GM12878 (cell line): ENCODE measurements around the gene CTSO. TPM values are rescaled to one million over a fixed set of nuclear protein-coding genes. Genes with fewer than 3 reads are reported as not detected.

Source experiments
- BRCA1 ChIP-seq: IDR thresholded peaks from 2 replicates; pipeline ENCODE4 v1.6.1; 2011; ENCODE audit warnings: low read depth, low read length, improper control_type of control experiment
- CHD1 ChIP-seq: IDR thresholded peaks from 2 replicates; pipeline ENCODE4 v1.6.1; 2012; ENCODE audit warnings: low read depth, low read length, improper control_type of control experiment
- CTCF ChIP-seq, 3 experiments: IDR thresholded peaks in 2 of 3; conservative IDR thresholded peaks in 1 of 3; 2 replicates each; pipeline ENCODE4 v1.5.1; 2011; ENCODE audit warnings: low read depth in 3 of 3, low read length in 3 of 3, mild to moderate bottlenecking in 3 of 3, control low read depth in 2 of 3, moderate library complexity in 2 of 3, inconsistent platforms in 1 of 3, mixed read lengths in 1 of 3; ENCODE audit not compliant: control insufficient read depth in 2 of 3, insufficient read depth in 1 of 3; ENCODE audit errors: extremely low read depth in 1 of 3
- GATAD2B ChIP-seq: fragments of 450-650 bp; conservative IDR thresholded peaks from 2 replicates; pipeline ENCODE4 v1.6.1; 2017; ENCODE audit warnings: low read depth, mild to moderate bottlenecking, moderate library complexity
- MTA2 ChIP-seq: fragments of 450-650 bp; IDR thresholded peaks from 2 replicates; pipeline ENCODE4 v1.6.1; 2016; ENCODE audit warnings: low read depth, mild to moderate bottlenecking, moderate library complexity
- MTA3 ChIP-seq: IDR thresholded peaks from 2 replicates; pipeline ENCODE4 v1.6.1; 2012; ENCODE audit warnings: low read length, inconsistent platforms, borderline replicate concordance
- POLR2A ChIP-seq: IDR thresholded peaks from 2 replicates; pipeline ENCODE4 v1.6.1; 2011; ENCODE audit warnings: low read depth, mild to moderate bottlenecking, low read length
- RCOR1 ChIP-seq: conservative IDR thresholded peaks from 2 replicates; pipeline ENCODE4 v1.6.1; 2012; ENCODE audit warnings: low read depth, low read length, improper control_type of control experiment
- SMARCA5 ChIP-seq: fragments of 450-650 bp; IDR thresholded peaks from 2 replicates; pipeline ENCODE4 v1.6.1; 2017; ENCODE audit warnings: mild to moderate bottlenecking
- TBL1XR1 ChIP-seq: IDR thresholded peaks from 2 replicates; pipeline ENCODE4 v1.6.1; 2012; ENCODE audit warnings: low read depth, low read length, improper control_type of control experiment
- YY1 ChIP-seq: IDR thresholded peaks from 2 replicates; pipeline ENCODE4 v1.6.1; 2011; ENCODE audit warnings: low read depth, mild to moderate bottlenecking, low read length
- polyA plus RNA-seq, 11 experiments: library from polyadenylated mRNA; depleted of rRNA in 4 of 11; unstranded in 6 of 11; stranded (reverse) in 5 of 11; fragments of >200 nt; fragmentation: Nextera tagmentation in 4 of 11; fragmentation: Illumina TruSeq in 1 of 11; extraction: Ambion mirVana in 4 of 11; extraction: Trizol in 1 of 11; gene quantifications; 1 replicate in 1 of 11; 2 replicates in 10 of 11; pipeline versions ENCODE4 v1.2.1 to v1.2.3, GENCODE V29; 2011 to 2016; ENCODE audit warnings: inconsistent platforms in 2 of 11, missing spikeins in 2 of 11, low read depth in 1 of 11
- total RNA-seq, 4 experiments: library from RNA; depleted of rRNA in 3 of 4; stranded (reverse); fragments of >200 nt in 3 of 4; fragmentation: Illumina TruSeq in 1 of 4; extraction: Trizol in 1 of 4; gene quantifications; 2 replicates each; pipeline versions ENCODE4 v1.2.1 to v1.2.3, GENCODE V29; 2013 to 2021
- TF ChIP-seq, protein P1 (sequence below): fragments of 450-650 bp; formaldehyde crosslinking; IDR thresholded peaks from 2 replicates; pipeline ENCODE4 v1.5.0; 2022; ENCODE audit warnings: mild to moderate bottlenecking, missing genetic modification characterization
- TF ChIP-seq, protein P2 (sequence below): IDR thresholded peaks from 2 replicates; pipeline ENCODE4 v1.6.1; 2011; ENCODE audit warnings: low read depth, mild to moderate bottlenecking, low read length, moderate library complexity, borderline replicate concordance; ENCODE audit errors: extremely low read depth

CTSO gene
- total and polyA plus RNA-seq, 10 of the 15 experiments (the other 5 are each of a cell fraction or from before 2014, with no cell fraction given), result 3.9 to 9.7 (median 7.0) TPM

GRCh38 chr4:155953151-155954117 lies at the start of gene CTSO (continued):
- peak; percentile 46 to 69 (median 53); a peak in 5 of 6 replicates for TF ChIP-seq CTCF (IDR thresholded peaks at IDR 0.05 in 2 of 3, conservative IDR thresholded peaks at IDR 0.05 in 1 of 3; ENCODE audit: control insufficient read depth in 2 of 3, extremely low read depth in 1 of 3, insufficient read depth in 1 of 3, low read depth in 3 of 3, low read length in 3 of 3)
- no peak for TF ChIP-seq CHD1
- peak; percentile 94 for TF ChIP-seq POLR2A
- no peak for TF ChIP-seq TBL1XR1
- TF ChIP-seq MTA2, result no peak
- TF ChIP-seq YY1, result peak; percentile 80
- peak; percentile 99 for TF ChIP-seq GATAD2B
- 0 out of 2 replicates have a peak, but pooled peaks have one; percentile 32 for TF ChIP-seq RCOR1
- no peak for TF ChIP-seq MTA3
- peak; percentile 69 for TF ChIP-seq SMARCA5
- TF ChIP-seq BRCA1, result no peak
- TF ChIP-seq, protein P1, sequence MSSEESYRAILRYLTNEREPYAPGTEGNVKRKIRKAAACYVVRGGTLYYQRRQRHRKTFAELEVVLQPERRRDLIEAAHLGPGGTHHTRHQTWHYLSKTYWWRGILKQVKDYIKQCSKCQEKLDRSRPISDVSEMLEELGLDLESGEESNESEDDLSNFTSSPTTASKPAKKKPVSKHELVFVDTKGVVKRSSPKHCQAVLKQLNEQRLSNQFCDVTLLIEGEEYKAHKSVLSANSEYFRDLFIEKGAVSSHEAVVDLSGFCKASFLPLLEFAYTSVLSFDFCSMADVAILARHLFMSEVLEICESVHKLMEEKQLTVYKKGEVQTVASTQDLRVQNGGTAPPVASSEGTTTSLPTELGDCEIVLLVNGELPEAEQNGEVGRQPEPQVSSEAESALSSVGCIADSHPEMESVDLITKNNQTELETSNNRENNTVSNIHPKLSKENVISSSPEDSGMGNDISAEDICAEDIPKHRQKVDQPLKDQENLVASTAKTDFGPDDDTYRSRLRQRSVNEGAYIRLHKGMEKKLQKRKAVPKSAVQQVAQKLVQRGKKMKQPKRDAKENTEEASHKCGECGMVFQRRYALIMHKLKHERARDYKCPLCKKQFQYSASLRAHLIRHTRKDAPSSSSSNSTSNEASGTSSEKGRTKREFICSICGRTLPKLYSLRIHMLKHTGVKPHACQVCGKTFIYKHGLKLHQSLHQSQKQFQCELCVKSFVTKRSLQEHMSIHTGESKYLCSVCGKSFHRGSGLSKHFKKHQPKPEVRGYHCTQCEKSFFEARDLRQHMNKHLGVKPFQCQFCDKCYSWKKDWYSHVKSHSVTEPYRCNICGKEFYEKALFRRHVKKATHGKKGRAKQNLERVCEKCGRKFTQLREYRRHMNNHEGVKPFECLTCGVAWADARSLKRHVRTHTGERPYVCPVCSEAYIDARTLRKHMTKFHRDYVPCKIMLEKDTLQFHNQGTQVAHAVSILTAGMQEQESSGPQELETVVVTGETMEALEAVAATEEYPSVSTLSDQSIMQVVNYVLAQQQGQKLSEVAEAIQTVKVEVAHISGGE (CRISPR knock-in tag), result peak; percentile 67
- TF ChIP-seq, protein P2, sequence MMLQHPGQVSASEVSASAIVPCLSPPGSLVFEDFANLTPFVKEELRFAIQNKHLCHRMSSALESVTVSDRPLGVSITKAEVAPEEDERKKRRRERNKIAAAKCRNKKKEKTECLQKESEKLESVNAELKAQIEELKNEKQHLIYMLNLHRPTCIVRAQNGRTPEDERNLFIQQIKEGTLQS, result no peak
